Fibroblast of pulmonary artery (primary cell): ENCODE measurements around the gene MC2R.

Experiments
- DNase-seq: peaks from one replicate; pipeline ENCODE4 v3.0.0-alpha.2; 2010; ENCODE audit warnings: low read depth
- H3K4me3 ChIP-seq: replicated peaks from 2 replicates; pipeline ENCODE4 v1.5.1; 2011; ENCODE audit warnings: low read depth, mild to moderate bottlenecking, control low read depth, low read length, moderate library complexity
- TF ChIP-seq, protein P1 (sequence below): IDR thresholded peaks from 2 replicates; pipeline ENCODE4 v1.5.1; 2011; ENCODE audit warnings: mild to moderate bottlenecking, control low read depth, low read length, inconsistent platforms; ENCODE audit errors: missing control alignments

Gene MC2R

DNA sequence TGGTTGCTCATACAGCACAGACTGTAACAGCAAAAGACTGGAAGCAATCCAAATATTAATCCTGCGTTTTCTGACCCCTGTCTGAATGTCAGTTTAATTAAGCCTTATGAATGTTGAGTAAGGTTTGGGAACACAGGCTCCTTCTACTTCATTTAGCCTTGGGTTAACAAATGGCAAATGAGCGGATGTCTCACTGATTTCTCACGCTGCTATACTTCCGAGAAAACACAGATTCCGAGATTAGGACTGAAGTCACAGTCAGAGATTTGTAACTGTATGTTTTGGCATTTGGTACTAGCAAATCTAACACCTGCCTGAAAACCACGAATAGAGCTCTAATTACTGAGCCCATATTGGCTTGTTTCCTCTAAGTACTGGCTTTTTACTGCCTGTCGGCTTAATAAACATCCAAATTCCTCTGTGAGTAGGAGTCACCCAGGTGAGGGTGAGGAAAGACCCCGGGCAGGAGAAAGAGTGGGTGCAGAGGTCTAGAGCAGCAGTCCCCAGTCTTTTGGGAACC lies 80.8 kb downstream of the MC2R start:
- H3K4me3 ChIP-seq: no peak overlapping the region
- DNase-seq: no peak

More for the DNA sequence above, 80.8 kb downstream of the MC2R start:
- TF ChIP-seq, protein P1, sequence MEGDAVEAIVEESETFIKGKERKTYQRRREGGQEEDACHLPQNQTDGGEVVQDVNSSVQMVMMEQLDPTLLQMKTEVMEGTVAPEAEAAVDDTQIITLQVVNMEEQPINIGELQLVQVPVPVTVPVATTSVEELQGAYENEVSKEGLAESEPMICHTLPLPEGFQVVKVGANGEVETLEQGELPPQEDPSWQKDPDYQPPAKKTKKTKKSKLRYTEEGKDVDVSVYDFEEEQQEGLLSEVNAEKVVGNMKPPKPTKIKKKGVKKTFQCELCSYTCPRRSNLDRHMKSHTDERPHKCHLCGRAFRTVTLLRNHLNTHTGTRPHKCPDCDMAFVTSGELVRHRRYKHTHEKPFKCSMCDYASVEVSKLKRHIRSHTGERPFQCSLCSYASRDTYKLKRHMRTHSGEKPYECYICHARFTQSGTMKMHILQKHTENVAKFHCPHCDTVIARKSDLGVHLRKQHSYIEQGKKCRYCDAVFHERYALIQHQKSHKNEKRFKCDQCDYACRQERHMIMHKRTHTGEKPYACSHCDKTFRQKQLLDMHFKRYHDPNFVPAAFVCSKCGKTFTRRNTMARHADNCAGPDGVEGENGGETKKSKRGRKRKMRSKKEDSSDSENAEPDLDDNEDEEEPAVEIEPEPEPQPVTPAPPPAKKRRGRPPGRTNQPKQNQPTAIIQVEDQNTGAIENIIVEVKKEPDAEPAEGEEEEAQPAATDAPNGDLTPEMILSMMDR: no peak
